Neuronal stem cell (in vitro differentiated cells): Measurements from ENCODE around the gene PARP3.
A peak's percentile ranks its signal among the peaks of the same experiment; 100 is the strongest.

Source experiments
- DNase-seq: peaks from one replicate; pipeline ENCODE4 v3.0.0-alpha.2; 2013; ENCODE audit warnings: low spot score
- H2AFZ ChIP-seq: one replicate; pipeline ENCODE4 v1.6.1; 2013; ENCODE audit warnings: mild to moderate bottlenecking, low read length, inconsistent platforms
- H2AK5ac ChIP-seq: 2 replicates; pipeline ENCODE4 v1.6.1; 2013; ENCODE audit warnings: low read depth, mild to moderate bottlenecking, inconsistent platforms, low read length, moderate library complexity, mixed read lengths
- H2BK120ac ChIP-seq: 2 replicates; pipeline ENCODE4 v1.6.1; 2013; ENCODE audit warnings: low read depth, mild to moderate bottlenecking, inconsistent platforms, low read length, moderate library complexity, mixed read lengths
- H2BK12ac ChIP-seq: one replicate; pipeline ENCODE4 v1.6.1; 2013; ENCODE audit warnings: low read length, inconsistent platforms
- H2BK15ac ChIP-seq: 2 replicates; pipeline ENCODE4 v1.6.1; 2013; ENCODE audit warnings: mild to moderate bottlenecking, low read length, inconsistent platforms, mixed read lengths
- H2BK5ac ChIP-seq: one replicate; pipeline ENCODE4 v1.6.1; 2013; ENCODE audit warnings: inconsistent platforms, mild to moderate bottlenecking, low read length, moderate library complexity
- H3K14ac ChIP-seq: one replicate; pipeline ENCODE4 v1.6.1; 2013; ENCODE audit warnings: low read length, inconsistent platforms
- H3K18ac ChIP-seq: 2 replicates; pipeline ENCODE4 v1.6.1; 2013; ENCODE audit warnings: low read length, inconsistent platforms
- H3K23ac ChIP-seq: 2 replicates; pipeline ENCODE4 v1.6.1; 2013; ENCODE audit warnings: low read depth, mild to moderate bottlenecking, mixed read lengths, low read length, inconsistent platforms; ENCODE audit not compliant: poor library complexity
- H3K27ac ChIP-seq: replicated peaks from 3 replicates; pipeline ENCODE4 v1.5.1; 2013; ENCODE audit warnings: low read length, inconsistent platforms
- H3K27me3 ChIP-seq, 3 experiments: 2 replicates each; pipeline ENCODE4 v1.6.1; 2013; ENCODE audit warnings: low read length in 3 of 3, mild to moderate bottlenecking in 2 of 3, inconsistent platforms in 1 of 3, low read depth in 1 of 3, mixed read lengths in 1 of 3, moderate library complexity in 1 of 3; ENCODE audit not compliant: control insufficient read depth in 3 of 3, insufficient read depth in 3 of 3
- H3K36me3 ChIP-seq, 2 donors: replicated peaks in 1 of 2; 2 replicates each; pipeline ENCODE4 v1.6.1; 2013; ENCODE audit warnings: low read length in 2 of 2; ENCODE audit not compliant: control insufficient read depth in 2 of 2, insufficient read depth in 2 of 2
- H3K4ac ChIP-seq: 2 replicates; pipeline ENCODE4 v1.6.1; 2013; ENCODE audit warnings: inconsistent platforms, mild to moderate bottlenecking, low read length, moderate library complexity
- H3K4me1 ChIP-seq, 2 donors: 1 replicate in 1 of 2; 2 replicates in 1 of 2; pipeline ENCODE4 v1.6.1; 2013; ENCODE audit warnings: low read length in 2 of 2, low read depth in 1 of 2; ENCODE audit not compliant: control insufficient read depth in 2 of 2, insufficient read depth in 1 of 2
- H3K4me2 ChIP-seq: one replicate; pipeline ENCODE4 v1.6.1; 2013; ENCODE audit warnings: mild to moderate bottlenecking, low read length, inconsistent platforms; ENCODE audit not compliant: insufficient read depth, poor library complexity, severe bottlenecking
- H3K4me3 ChIP-seq, 2 donors: 2 replicates each; pipeline ENCODE4 v1.5.1; 2013; ENCODE audit warnings: low read length in 2 of 2, mild to moderate bottlenecking in 2 of 2, inconsistent platforms in 1 of 2, moderate library complexity in 1 of 2
- H3K79me1 ChIP-seq: one replicate; pipeline ENCODE4 v1.6.1; 2013; ENCODE audit warnings: low read depth, mild to moderate bottlenecking, inconsistent platforms, low read length, moderate library complexity
- H3K9ac ChIP-seq: one replicate; pipeline ENCODE4 v1.6.1; 2013; ENCODE audit warnings: mild to moderate bottlenecking, low read depth, low read length, inconsistent platforms; ENCODE audit not compliant: poor library complexity
- H3K9me3 ChIP-seq, 2 donors: replicated peaks in 1 of 2; 2 replicates each; pipeline versions ENCODE3 to v1.6.1; 2013; ENCODE audit warnings: low read length in 2 of 2, mild to moderate bottlenecking in 2 of 2, inconsistent platforms in 1 of 2, low read depth in 1 of 2, mixed read lengths in 1 of 2, moderate library complexity in 1 of 2; ENCODE audit not compliant: control insufficient read depth in 2 of 2, insufficient read depth in 1 of 2
- H4K8ac ChIP-seq: one replicate; pipeline ENCODE4 v1.6.1; 2013; ENCODE audit warnings: low read depth, mild to moderate bottlenecking, inconsistent platforms, low read length, moderate library complexity
- H4K91ac ChIP-seq: one replicate; pipeline ENCODE4 v1.6.1; 2013; ENCODE audit warnings: low read length, low read depth, mild to moderate bottlenecking, inconsistent platforms; ENCODE audit not compliant: poor library complexity
- WGBS, 2 donors: extraction: QIAGEN DNeasy Blood & Tissue Kit; methylation state at CpG; one replicate each; pipeline ENCODE4 v1.1.7; 2013; ENCODE audit warnings: missing lambda C conversion rate in 2 of 2, mixed read lengths in 1 of 2; ENCODE audit not compliant: insufficient read length in 2 of 2, insufficient replicate concordance in 1 of 2; ENCODE audit errors: extremely low coverage in 2 of 2; 5-methylcytosine and 5-hydroxymethylcytosine counted together

The PARP3 gene

DNA sequence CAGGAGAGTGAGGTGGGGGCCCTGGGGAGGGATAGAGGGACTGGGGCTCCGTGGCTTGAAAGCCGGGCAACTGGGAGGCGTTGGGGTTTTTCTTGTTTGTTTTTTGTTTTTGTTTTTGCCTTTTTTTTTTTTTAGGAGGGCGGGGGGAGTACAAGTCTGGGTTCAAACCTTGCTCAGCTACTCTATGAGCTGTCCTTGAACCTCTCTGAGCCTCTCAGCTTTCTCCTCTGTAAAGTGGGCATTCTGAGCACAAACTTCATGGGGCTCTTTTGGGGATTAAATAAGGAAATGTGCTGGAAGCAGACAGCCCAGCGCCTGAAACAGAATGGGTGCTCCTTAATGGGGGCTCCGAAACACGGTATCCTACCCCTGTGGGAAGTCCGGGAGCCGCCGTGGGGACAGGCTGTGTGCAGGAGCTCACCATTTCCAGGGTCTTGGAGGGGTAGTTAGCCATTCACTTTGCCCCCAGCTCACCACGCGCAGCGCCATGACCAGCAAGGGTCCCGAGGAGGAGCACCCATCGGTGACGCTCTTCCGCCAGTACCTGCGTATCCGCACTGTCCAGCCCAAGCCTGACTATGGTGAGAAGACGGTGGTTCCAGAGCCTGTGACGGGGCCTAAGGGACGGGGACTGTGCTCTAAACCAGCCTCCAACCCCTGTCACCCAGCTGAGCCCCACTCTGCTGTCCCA, 41.6 kb downstream of the PARP3 start:
- peak overlapping the region; percentile 89 for H3K18ac ChIP-seq
- H2BK15ac ChIP-seq: peak overlapping the region; percentile 91
- no peak overlapping the region for H3K14ac ChIP-seq
- H4K91ac ChIP-seq: no peak overlapping the region
- H3K4me2 ChIP-seq: peak overlapping the region; percentile 87
- no peak overlapping the region for H4K8ac ChIP-seq
- H3K4me3 ChIP-seq: peak overlapping the region; percentile 51 to 54
- no peak overlapping the region for H2BK120ac ChIP-seq
- no peaks in the 10 kb centered on the region for H3K27me3 ChIP-seq
- H3K4me1 ChIP-seq: peaks cover 13 to 16% of the 10 kb centered on the region in 2 donors
- H3K79me1 ChIP-seq: peaks cover 5% of the 10 kb centered on the region
- H2AK5ac ChIP-seq: peak overlapping the region; percentile 99
- peak overlapping the region; percentile 84 for H3K4ac ChIP-seq
- no peaks in the 10 kb centered on the region for H3K9me3 ChIP-seq
- H3K27ac ChIP-seq: peak overlapping the region; percentile 90
- DNase-seq: no peak
- H2AFZ ChIP-seq: peak overlapping the region; percentile 96
- peak overlapping the region; percentile 80 for H3K9ac ChIP-seq
- no CpG with 5 or more reads among the region's 22 CpGs for WGBS, 2 donors
- H2BK12ac ChIP-seq: no peak overlapping the region
- peak overlapping the region; percentile 97 for H3K23ac ChIP-seq
- H2BK5ac ChIP-seq: peak overlapping the region; percentile 55
- peaks cover 3 to 9% of the 10 kb centered on the region in 2 donors for H3K36me3 ChIP-seq

DNA sequence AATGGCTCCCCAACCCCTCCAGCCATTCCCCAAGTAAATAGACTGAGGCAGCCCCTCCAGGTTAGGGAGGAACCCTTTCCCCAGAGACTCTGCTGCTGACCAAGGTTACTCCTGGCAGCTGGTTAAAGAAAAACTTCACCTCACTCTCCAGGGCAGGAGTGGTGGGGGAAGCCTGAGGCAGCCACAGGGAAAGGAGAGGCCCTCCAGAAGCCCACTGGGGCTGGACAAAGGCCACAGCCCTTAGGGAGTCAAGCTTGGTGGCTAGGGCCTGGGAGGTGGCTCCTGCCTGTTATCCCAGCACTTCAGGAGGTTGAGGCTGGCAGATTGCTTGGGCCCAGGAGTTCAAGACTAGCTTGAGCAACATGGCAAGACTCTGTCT, 42.1 kb downstream of the PARP3 start:
- no peaks in the 10 kb centered on the region for H3K9me3 ChIP-seq
- H3K27ac ChIP-seq: no peak overlapping the region
- peak overlapping the region in 1 of 2 donors; percentile 54 for H3K4me3 ChIP-seq
- no peak overlapping the region for H2AFZ ChIP-seq
- no peak overlapping the region for H3K4me2 ChIP-seq
- peak overlapping the region; percentile 99 for H2AK5ac ChIP-seq
- H3K4ac ChIP-seq: no peak overlapping the region
- peak overlapping the region; percentile 70 for H3K9ac ChIP-seq
- no peak overlapping the region for H3K23ac ChIP-seq
- no peak overlapping the region for H4K8ac ChIP-seq
- no peak overlapping the region for H3K14ac ChIP-seq
- DNase-seq: no peak
- H3K18ac ChIP-seq: no peak overlapping the region
- peaks cover 6% of the 10 kb centered on the region for H3K79me1 ChIP-seq
- H3K4me1 ChIP-seq: peaks cover 13 to 16% of the 10 kb centered on the region in 2 donors
- no peak overlapping the region for H2BK12ac ChIP-seq
- peak overlapping the region; percentile 6 for H2BK5ac ChIP-seq
- H2BK120ac ChIP-seq: no peak overlapping the region
- H3K27me3 ChIP-seq: no peaks in the 10 kb centered on the region
- no peak overlapping the region for H4K91ac ChIP-seq
- H2BK15ac ChIP-seq: peak overlapping the region; percentile 91
- H3K36me3 ChIP-seq: peaks cover 3 to 9% of the 10 kb centered on the region in 2 donors

DNA sequence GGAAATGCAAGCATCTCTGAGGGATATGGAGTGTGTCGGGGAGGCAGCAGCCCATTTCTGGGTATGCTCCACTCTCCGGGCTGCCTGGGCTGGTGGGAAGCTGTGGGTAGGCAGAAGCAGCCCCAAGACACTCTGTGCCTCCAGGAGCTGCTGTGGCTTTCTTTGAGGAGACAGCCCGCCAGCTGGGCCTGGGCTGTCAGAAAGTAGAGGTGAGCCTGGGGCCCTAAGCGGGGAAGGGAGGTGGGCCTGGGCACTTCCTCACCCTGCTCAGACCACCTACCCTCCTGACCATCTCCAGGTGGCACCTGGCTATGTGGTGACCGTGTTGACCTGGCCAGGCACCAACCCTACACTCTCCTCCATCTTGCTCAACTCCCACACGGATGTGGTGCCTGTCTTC, 42.9 kb downstream of the PARP3 start:
- Histone ChIP-seq H3K4me1 (peaks cover 13 to 16% of the 10 kb centered on the region in 2 donors), H3K23ac (no peak overlapping the region), H2BK5ac (no peak overlapping the region), H3K4me3 (no peak overlapping the region), H4K8ac (no peak overlapping the region), H3K79me1 (peaks cover 8% of the 10 kb centered on the region), H3K27me3 (no peaks in the 10 kb centered on the region), H4K91ac (no peak overlapping the region), H2BK12ac (peak overlapping the region; percentile 65), H3K14ac (no peak overlapping the region), H2AK5ac (no peak overlapping the region), H3K4ac (no peak overlapping the region), H3K18ac (no peak overlapping the region), H2BK120ac (no peak overlapping the region), H3K9me3 (no peaks in the 10 kb centered on the region), H3K36me3 (peaks cover 3 to 9% of the 10 kb centered on the region in 2 donors), H3K27ac (no peak overlapping the region), H3K9ac (no peak overlapping the region), H2AFZ (no peak overlapping the region), H2BK15ac (no peak overlapping the region), H3K4me2 (no peak overlapping the region)
- no peak for DNase-seq
- no CpG with 5 or more reads among the region's 6 CpGs for WGBS, 2 donors

DNA sequence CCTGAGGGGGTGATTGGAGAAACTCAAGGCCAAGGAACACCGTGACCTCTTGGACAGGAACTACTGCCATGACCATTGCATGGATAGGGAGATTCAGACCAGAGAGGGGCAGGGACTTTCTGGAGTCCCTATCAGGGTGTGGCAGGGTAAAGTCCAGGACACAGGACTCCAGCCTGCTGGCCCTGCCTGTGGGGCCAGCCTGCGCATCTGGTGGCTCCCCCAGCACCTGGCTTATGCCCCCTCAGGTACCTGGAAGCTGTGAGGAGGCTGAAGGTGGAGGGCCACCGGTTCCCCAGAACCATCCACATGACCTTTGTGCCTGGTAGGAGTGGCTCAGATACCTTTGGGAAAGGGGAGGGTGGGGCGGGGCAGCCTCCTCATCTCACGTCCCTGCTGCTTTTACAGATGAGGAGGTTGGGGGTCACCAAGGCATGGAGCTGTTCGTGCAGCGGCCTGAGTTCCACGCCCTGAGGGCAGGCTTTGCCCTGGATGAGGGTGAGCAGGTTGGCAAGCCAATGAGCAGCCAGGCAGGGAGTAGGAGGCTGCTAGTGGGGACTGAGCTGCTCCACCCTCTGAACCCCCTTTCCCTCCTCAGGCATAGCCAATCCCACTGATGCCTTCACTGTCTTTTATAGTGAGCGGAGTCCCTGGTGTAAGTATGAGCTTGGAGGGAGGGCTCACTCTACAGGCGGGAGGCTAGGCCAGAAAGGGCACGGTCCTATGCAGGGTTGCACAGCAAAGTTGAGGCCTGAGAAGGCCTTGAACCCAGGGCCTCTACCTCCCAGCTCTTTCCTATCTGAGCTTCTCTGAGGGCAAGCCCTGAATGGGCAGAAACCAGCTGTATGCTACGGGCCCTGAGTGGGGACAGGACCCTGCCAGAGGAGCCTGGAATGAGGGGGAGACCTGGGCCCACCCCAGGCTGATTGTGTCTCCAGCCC, 44.1 kb downstream of the PARP3 start:
- WGBS, 2 donors: no CpG with 5 or more reads among the region's 12 CpGs

More for the DNA sequence above, 44.1 kb downstream of the PARP3 start:
- no peak for DNase-seq
- H3K4ac ChIP-seq: no peak overlapping the region
- no peak overlapping the region for H2BK12ac ChIP-seq
- peaks cover 8% of the 10 kb centered on the region for H3K79me1 ChIP-seq
- no peak overlapping the region for H3K4me2 ChIP-seq
- no peak overlapping the region for H3K4me3 ChIP-seq
- no peak overlapping the region for H3K14ac ChIP-seq
- H2BK120ac ChIP-seq: no peak overlapping the region
- H2AK5ac ChIP-seq: peak overlapping the region; percentile 42
- H3K18ac ChIP-seq: peak overlapping the region; percentile 8
- H2AFZ ChIP-seq: no peak overlapping the region
- peaks cover 1 to 3% of the 10 kb centered on the region in 2 donors for H3K36me3 ChIP-seq
- no peak overlapping the region for H4K8ac ChIP-seq
- H4K91ac ChIP-seq: no peak overlapping the region
- peak overlapping the region; percentile 25 for H2BK15ac ChIP-seq
- H3K27me3 ChIP-seq: no peaks in the 10 kb centered on the region
- no peaks in the 10 kb centered on the region for H3K9me3 ChIP-seq
- no peak overlapping the region for H3K27ac ChIP-seq
- peaks cover 13 to 16% of the 10 kb centered on the region in 2 donors for H3K4me1 ChIP-seq
- H2BK5ac ChIP-seq: no peak overlapping the region
- no peak overlapping the region for H3K9ac ChIP-seq
- H3K23ac ChIP-seq: peak overlapping the region; percentile 48
